Measurements from ENCODE around the gene MOSMO. TPM values are rescaled to one million over a fixed set of nuclear protein-coding genes. Genes with fewer than 3 reads are reported as not detected.

MOSMO gene
- total RNA-seq, 1 donor from 2014 or later: 13.0 TPM

DNA sequence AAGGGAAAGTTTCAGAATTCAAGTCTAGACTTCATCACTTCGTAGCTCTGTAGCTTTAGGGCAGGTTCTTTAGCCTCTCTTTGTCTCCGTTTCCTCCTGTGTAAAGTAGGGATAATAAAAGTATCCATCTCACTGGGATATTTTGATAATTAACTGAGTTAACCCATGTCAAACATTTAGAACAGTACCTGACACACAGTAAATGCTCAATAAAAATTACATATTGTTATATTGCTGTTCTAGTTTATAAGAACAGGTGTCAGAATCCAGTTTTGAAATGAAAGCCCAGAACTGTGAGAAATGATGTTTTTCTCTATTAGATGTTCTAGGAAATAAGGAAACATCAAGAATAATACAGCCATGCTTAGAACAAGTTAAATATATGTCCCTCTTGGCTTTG is 4.3 kb downstream of the MOSMO start:
- no peak for DNase-seq
- H3K9me3 Mint-ChIP-seq (ENCODE audit: unreplicated experiment): peaks cover 3% of the 10 kb centered on the region
- H3K36me3 Mint-ChIP-seq (ENCODE audit: unreplicated experiment): no peaks in the 10 kb centered on the region
- H3K27ac Mint-ChIP-seq (ENCODE audit: unreplicated experiment): no peak overlapping the region
- TF ChIP-seq, protein P1, sequence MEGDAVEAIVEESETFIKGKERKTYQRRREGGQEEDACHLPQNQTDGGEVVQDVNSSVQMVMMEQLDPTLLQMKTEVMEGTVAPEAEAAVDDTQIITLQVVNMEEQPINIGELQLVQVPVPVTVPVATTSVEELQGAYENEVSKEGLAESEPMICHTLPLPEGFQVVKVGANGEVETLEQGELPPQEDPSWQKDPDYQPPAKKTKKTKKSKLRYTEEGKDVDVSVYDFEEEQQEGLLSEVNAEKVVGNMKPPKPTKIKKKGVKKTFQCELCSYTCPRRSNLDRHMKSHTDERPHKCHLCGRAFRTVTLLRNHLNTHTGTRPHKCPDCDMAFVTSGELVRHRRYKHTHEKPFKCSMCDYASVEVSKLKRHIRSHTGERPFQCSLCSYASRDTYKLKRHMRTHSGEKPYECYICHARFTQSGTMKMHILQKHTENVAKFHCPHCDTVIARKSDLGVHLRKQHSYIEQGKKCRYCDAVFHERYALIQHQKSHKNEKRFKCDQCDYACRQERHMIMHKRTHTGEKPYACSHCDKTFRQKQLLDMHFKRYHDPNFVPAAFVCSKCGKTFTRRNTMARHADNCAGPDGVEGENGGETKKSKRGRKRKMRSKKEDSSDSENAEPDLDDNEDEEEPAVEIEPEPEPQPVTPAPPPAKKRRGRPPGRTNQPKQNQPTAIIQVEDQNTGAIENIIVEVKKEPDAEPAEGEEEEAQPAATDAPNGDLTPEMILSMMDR (IDR thresholded peaks at IDR 0.05; ENCODE audit: partially characterized antibody, unreplicated experiment): no peak
- no peak overlapping the region for H3K4me3 Mint-ChIP-seq (ENCODE audit: unreplicated experiment)
- peaks cover 6% of the 10 kb centered on the region for H3K27me3 Mint-ChIP-seq (ENCODE audit: unreplicated experiment)
- peaks cover 4% of the 10 kb centered on the region for H3K4me1 Mint-ChIP-seq (ENCODE audit: low read depth, unreplicated experiment)

DNA sequence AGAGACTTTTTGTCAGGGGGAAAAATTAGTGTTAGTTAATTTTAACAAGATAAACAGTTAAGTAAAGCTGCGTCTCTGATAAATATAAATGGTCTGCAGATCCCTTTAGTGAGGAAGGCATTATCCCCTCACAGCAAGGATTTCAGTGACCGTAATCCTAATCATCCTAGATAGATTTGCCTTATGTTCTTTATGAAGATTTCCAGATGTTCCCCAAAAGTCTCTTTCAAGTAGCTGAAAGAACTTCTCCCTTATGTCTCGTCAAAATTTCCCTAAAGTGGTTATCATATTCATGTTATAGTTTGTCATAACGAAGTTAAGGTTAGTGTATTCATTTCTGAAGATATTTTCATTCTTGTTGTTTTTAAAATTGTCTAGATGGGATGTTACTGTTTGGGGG is 5.6 kb downstream of the MOSMO start:
- Mint-ChIP-seq H3K4me3 (ENCODE audit: unreplicated experiment) (no peak overlapping the region), H3K4me1 (ENCODE audit: low read depth, unreplicated experiment) (peaks cover 3% of the 10 kb centered on the region), H3K27ac (ENCODE audit: unreplicated experiment) (no peak overlapping the region), H3K9me3 (ENCODE audit: unreplicated experiment) (peaks cover 1% of the 10 kb centered on the region), H3K27me3 (ENCODE audit: unreplicated experiment) (peaks cover 4% of the 10 kb centered on the region), H3K36me3 (ENCODE audit: unreplicated experiment) (no peaks in the 10 kb centered on the region)
- TF ChIP-seq, protein P1 (IDR thresholded peaks at IDR 0.05; ENCODE audit: partially characterized antibody, unreplicated experiment): no peak
- no peak for DNase-seq

DNA sequence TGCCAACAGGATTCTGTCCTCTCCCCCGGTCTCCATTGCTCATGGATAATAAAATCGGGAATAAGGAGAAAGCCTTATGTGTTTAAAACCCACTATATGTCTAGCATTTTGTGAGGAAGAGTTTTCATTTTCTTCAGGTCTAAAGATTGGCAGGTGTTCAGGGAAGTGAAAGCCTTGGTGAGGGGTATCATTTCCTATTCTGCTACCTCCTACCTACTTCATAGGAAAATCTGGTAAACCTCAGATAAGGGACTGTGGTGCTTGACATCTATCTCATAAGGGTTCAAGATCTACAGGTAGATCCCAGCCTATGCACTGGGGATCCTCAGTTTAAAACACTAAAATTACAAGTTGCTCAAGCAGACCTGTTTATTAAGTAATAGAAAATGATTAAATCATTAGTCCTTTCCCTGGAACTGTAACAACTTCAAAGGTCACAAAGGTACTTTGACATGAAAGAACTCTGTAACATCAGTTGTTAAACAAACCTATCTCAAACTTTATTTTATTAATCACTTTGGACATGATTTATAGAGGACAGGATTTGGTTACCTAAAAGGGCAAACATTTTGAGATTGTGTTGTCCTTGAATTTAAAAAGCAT is 6.5 kb downstream of the MOSMO start:
- no peak for DNase-seq
- TF ChIP-seq, protein P1 (IDR thresholded peaks at IDR 0.05; ENCODE audit: partially characterized antibody, unreplicated experiment): no peak
- Mint-ChIP-seq H3K27me3 (ENCODE audit: unreplicated experiment) (peaks cover under 1% of the 10 kb centered on the region), H3K27ac (ENCODE audit: unreplicated experiment) (no peak overlapping the region), H3K9me3 (ENCODE audit: unreplicated experiment) (no peaks in the 10 kb centered on the region), H3K36me3 (ENCODE audit: unreplicated experiment) (no peaks in the 10 kb centered on the region), H3K4me3 (ENCODE audit: unreplicated experiment) (no peak overlapping the region), H3K4me1 (ENCODE audit: low read depth, unreplicated experiment) (peaks cover 7% of the 10 kb centered on the region)

DNA sequence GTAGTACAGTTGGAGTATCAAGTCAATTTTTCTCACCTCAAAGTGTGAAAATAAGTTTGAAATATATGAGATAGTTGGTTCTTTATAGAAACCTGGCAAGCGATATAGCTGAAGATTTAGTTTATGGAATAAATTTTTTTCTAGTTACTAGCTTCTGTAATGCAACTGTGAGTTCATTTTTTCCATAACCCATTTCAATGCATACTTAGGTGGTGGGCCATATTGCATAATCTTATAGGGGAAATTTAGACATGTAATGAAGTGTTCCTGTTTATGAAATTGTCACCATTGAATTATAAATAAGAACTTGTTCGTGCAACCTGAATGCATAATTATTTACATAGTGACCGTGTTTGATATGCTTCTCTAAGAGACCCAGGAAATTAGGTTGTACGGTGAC is 9.0 kb downstream of the MOSMO start:
- no peak overlapping the region for H3K27ac Mint-ChIP-seq (ENCODE audit: unreplicated experiment)
- no peak for DNase-seq
- no peak overlapping the region for H3K4me3 Mint-ChIP-seq (ENCODE audit: unreplicated experiment)
- H3K4me1 Mint-ChIP-seq (ENCODE audit: low read depth, unreplicated experiment): peaks cover 7% of the 10 kb centered on the region
- H3K9me3 Mint-ChIP-seq (ENCODE audit: unreplicated experiment): no peaks in the 10 kb centered on the region
- H3K36me3 Mint-ChIP-seq (ENCODE audit: unreplicated experiment): no peaks in the 10 kb centered on the region
- TF ChIP-seq, protein P1 (IDR thresholded peaks at IDR 0.05; ENCODE audit: partially characterized antibody, unreplicated experiment): no peak
- peaks cover 2% of the 10 kb centered on the region for H3K27me3 Mint-ChIP-seq (ENCODE audit: unreplicated experiment)

DNA sequence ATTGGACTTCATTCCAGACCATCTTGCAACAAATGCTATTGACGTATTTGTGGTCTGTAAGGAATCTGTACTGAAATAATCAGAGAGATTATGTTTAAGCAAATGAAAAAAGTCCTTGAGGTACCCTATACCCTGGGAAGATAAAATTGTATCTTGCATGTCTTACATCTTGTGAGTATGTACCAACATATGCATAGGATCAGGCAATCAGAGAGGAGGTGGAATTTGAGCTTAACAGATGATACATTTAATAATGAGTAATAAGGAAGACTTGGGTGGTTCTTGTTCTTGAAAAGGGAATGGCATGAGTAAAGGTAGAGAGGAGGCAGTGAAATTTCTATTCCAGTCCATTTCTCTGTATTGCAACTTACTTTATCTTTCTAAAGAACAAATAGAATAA is 10.6 kb downstream of the MOSMO start:
- no peaks in the 10 kb centered on the region for H3K36me3 Mint-ChIP-seq (ENCODE audit: unreplicated experiment)
- DNase-seq: no peak
- H3K27me3 Mint-ChIP-seq (ENCODE audit: unreplicated experiment): peaks cover 2% of the 10 kb centered on the region
- TF ChIP-seq, protein P1 (IDR thresholded peaks at IDR 0.05; ENCODE audit: partially characterized antibody, unreplicated experiment): no peak
- H3K9me3 Mint-ChIP-seq (ENCODE audit: unreplicated experiment): no peaks in the 10 kb centered on the region
- H3K27ac Mint-ChIP-seq (ENCODE audit: unreplicated experiment): no peak overlapping the region
- H3K4me1 Mint-ChIP-seq (ENCODE audit: low read depth, unreplicated experiment): peaks cover 7% of the 10 kb centered on the region
- no peak overlapping the region for H3K4me3 Mint-ChIP-seq (ENCODE audit: unreplicated experiment)

All from glutamatergic neuron (in vitro differentiated cells).